NCI-H1048 (cell line): ENCODE data around the gene LGALS13.

ENCODE experiments used
- DNase-seq: peaks from one replicate; lab custom pipeline; 2025; lab: John Stamatoyannopoulos, UW

LGALS13 gene

GRCh38 chr19:39602224-39602623, at the start of gene LGALS13:
Gene LGALS13, plus strand, starts transcription at chr19:39602524. Its CDS starts 45 bp downstream, at chr19:39602569.
- DNase-seq: no peak

GRCh38 chr19:39553082-39553652, 49.2 kb upstream of the LGALS13 start:
- DNase-seq: no peak

- DNase-seq: no peak
Measured at GRCh38 chr19:39554701-39555311, 47.5 kb upstream of the LGALS13 start.

GRCh38 chr19:39555883-39556282, 46.4 kb upstream of the LGALS13 start:
- no peak for DNase-seq

- DNase-seq: no peak
Measured at GRCh38 chr19:39557811-39558623, 44.3 kb upstream of the LGALS13 start.

- DNase-seq: no peak
Measured at GRCh38 chr19:39558624-39559117, 43.7 kb upstream of the LGALS13 start.

GRCh38 chr19:39563408-39563807, 38.9 kb upstream of the LGALS13 start:
- DNase-seq: no peak

GRCh38 chr19:39566064-39566463, 36.3 kb upstream of the LGALS13 start:
- DNase-seq: no peak

- no peak for DNase-seq
Measured at GRCh38 chr19:39568604-39569003, 33.7 kb upstream of the LGALS13 start.

GRCh38 chr19:39582442-39582841, 19.9 kb upstream of the LGALS13 start:
- no peak for DNase-seq

GRCh38 chr19:39582891-39583625, 19.3 kb upstream of the LGALS13 start:
- DNase-seq: no peak

GRCh38 chr19:39587496-39587895, 14.8 kb upstream of the LGALS13 start:
- no peak for DNase-seq

GRCh38 chr19:39588066-39588465, 14.3 kb upstream of the LGALS13 start:
- no peak for DNase-seq

- DNase-seq: no peak
Measured at GRCh38 chr19:39590265-39590664, 12.1 kb upstream of the LGALS13 start.

GRCh38 chr19:39592381-39592780, 9.9 kb upstream of the LGALS13 start:
- DNase-seq: no peak

GRCh38 chr19:39595950-39596349, 6.4 kb upstream of the LGALS13 start:
- DNase-seq: no peak

- DNase-seq: no peak
Measured at GRCh38 chr19:39596911-39597310, 5.4 kb upstream of the LGALS13 start.

GRCh38 chr19:39599116-39599515, 3.2 kb upstream of the LGALS13 start:
- DNase-seq: no peak

GRCh38 chr19:39603825-39604224, 1.5 kb downstream of the LGALS13 start:
- DNase-seq: no peak

- DNase-seq: no peak
Measured at GRCh38 chr19:39607021-39607420, 4.7 kb downstream of the LGALS13 start.

- no peak for DNase-seq
Measured at GRCh38 chr19:39607561-39607960, 5.2 kb downstream of the LGALS13 start.

- no peak for DNase-seq
Measured at GRCh38 chr19:39613597-39613996, 11.3 kb downstream of the LGALS13 start.
